ENCODE data around the gene BRI3.

Gene BRI3

DNA sequence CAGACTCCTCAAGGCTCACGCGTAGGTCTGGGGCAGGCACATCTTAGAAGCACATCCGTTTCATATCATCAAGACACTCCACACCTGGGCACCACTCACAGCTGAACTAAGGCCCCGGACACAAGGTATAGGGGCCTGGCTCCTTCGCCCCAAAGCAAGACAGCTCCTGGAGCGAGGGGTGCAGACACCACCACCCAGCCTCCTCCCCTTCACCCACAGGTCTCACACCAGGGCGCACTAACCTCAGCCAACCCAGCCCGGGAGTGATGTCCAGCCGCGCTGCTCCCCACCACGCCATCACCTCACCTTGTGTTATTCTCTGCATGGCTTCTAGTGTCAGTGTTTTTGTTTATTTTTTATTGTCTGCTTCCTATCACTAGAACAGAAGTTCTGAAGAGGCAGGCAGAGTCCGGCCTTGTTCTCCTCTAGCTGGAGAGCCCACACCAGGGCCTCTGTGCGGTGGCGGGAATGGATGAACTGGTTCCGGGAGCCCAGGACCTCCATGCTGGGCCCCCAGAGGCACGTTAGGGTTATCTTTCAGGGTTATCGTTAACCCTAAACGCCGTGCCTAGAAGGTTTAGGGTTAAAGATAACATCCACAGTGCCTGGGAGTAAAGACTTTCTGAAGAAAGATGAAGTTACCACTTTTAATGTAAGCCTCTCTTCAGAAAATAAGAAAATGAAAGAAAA, 21.8 kb downstream of the BRI3 start:
- Histone ChIP-seq H3K27ac (no peak overlapping the region), H3K4me1 (ENCODE audit: low read depth, poor library complexity, severe bottlenecking) (no peaks in the 10 kb centered on the region), H3K9ac (no peak overlapping the region), H3K36me3 (ENCODE audit: insufficient read depth) (no peaks in the 10 kb centered on the region), H3K79me2 (ENCODE audit: insufficient read depth, low read depth) (no peaks in the 10 kb centered on the region), H3K4me3 (IDR thresholded peaks at IDR 0.05; ENCODE audit: insufficient read depth, low read depth, low read length) (no peak overlapping the region), H2AFZ (ENCODE audit: low read depth) (no peak overlapping the region), H4K20me1 (ENCODE audit: insufficient read depth) (no peaks in the 10 kb centered on the region), H3K27me3 (ENCODE audit: insufficient read depth, low read depth) (no peaks in the 10 kb centered on the region), H3K4me2 (no peak overlapping the region)
- TF ChIP-seq, protein P1, sequence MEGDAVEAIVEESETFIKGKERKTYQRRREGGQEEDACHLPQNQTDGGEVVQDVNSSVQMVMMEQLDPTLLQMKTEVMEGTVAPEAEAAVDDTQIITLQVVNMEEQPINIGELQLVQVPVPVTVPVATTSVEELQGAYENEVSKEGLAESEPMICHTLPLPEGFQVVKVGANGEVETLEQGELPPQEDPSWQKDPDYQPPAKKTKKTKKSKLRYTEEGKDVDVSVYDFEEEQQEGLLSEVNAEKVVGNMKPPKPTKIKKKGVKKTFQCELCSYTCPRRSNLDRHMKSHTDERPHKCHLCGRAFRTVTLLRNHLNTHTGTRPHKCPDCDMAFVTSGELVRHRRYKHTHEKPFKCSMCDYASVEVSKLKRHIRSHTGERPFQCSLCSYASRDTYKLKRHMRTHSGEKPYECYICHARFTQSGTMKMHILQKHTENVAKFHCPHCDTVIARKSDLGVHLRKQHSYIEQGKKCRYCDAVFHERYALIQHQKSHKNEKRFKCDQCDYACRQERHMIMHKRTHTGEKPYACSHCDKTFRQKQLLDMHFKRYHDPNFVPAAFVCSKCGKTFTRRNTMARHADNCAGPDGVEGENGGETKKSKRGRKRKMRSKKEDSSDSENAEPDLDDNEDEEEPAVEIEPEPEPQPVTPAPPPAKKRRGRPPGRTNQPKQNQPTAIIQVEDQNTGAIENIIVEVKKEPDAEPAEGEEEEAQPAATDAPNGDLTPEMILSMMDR (conservative IDR thresholded peaks at IDR 0.05; ENCODE audit: low read depth, low read length): no peak

- Histone ChIP-seq H3K27me3 (ENCODE audit: insufficient read depth, low read depth) (no peaks in the 10 kb centered on the region), H3K4me1 (ENCODE audit: low read depth, poor library complexity, severe bottlenecking) (no peaks in the 10 kb centered on the region), H3K27ac (no peak overlapping the region), H4K20me1 (ENCODE audit: insufficient read depth) (no peaks in the 10 kb centered on the region), H3K9ac (no peak overlapping the region), H2AFZ (ENCODE audit: low read depth) (no peak overlapping the region), H3K4me3 (IDR thresholded peaks at IDR 0.05; ENCODE audit: insufficient read depth, low read depth, low read length) (no peak overlapping the region), H3K36me3 (ENCODE audit: insufficient read depth) (no peaks in the 10 kb centered on the region), H3K4me2 (no peak overlapping the region), H3K79me2 (ENCODE audit: insufficient read depth, low read depth) (no peaks in the 10 kb centered on the region)
- TF ChIP-seq, protein P1 (conservative IDR thresholded peaks at IDR 0.05; ENCODE audit: low read depth, low read length): no peak
Measured at GRCh38 chr7:98303906-98304305, 22.4 kb downstream of the BRI3 start.

DNA sequence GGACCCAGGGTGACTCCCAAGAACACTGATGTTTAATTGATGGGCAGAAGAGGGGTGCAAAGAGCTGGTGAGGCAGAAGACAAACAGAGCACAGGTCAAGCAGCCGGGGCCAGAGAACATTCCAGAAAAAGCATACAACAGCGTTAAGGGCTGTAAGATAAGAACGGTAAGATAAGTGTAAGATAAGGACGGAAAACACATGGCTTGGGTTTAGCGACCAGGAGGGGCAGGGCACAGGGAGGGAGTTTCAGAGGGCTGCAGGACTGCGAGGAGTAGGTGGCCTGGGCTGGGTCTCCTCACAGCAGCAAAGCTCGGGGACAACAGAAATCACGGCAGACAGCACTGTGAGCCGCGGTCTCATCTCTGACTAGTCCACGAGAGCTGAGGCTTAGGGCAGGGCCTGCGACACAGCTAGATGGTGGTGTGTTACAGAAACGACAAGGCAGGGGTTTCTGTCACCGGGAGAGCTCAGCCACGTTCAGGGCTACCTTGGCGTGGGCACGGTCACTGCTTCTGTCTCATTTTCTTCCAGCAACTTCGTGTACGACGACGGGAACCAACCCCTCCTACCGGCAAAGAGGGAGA, 24.6 kb downstream of the BRI3 start:
- H3K27me3 ChIP-seq (ENCODE audit: insufficient read depth, low read depth): no peaks in the 10 kb centered on the region

GRCh38 chr7:98307971-98308466, 26.5 kb downstream of the BRI3 start:
- Histone ChIP-seq H3K36me3 (ENCODE audit: insufficient read depth) (no peaks in the 10 kb centered on the region), H3K4me2 (no peak overlapping the region)

More for the DNA sequence above, 24.6 kb downstream of the BRI3 start:
- no peak overlapping the region for H3K9ac ChIP-seq
- no peaks in the 10 kb centered on the region for H4K20me1 ChIP-seq (ENCODE audit: insufficient read depth)
- H3K36me3 ChIP-seq (ENCODE audit: insufficient read depth): no peaks in the 10 kb centered on the region
- no peak overlapping the region for H2AFZ ChIP-seq (ENCODE audit: low read depth)
- no peaks in the 10 kb centered on the region for H3K79me2 ChIP-seq (ENCODE audit: insufficient read depth, low read depth)
- no peak overlapping the region for H3K4me3 ChIP-seq (IDR thresholded peaks at IDR 0.05; ENCODE audit: insufficient read depth, low read depth, low read length)
- no peak overlapping the region for H3K27ac ChIP-seq
- H3K4me2 ChIP-seq: no peak overlapping the region
- H3K4me1 ChIP-seq (ENCODE audit: low read depth, poor library complexity, severe bottlenecking): no peaks in the 10 kb centered on the region
- TF ChIP-seq, protein P1 (conservative IDR thresholded peaks at IDR 0.05; ENCODE audit: low read depth, low read length): no peak

More at GRCh38 chr7:98307971-98308466, 26.5 kb downstream of the BRI3 start:
- Histone ChIP-seq H3K27ac (no peak overlapping the region), H3K27me3 (ENCODE audit: insufficient read depth, low read depth) (no peaks in the 10 kb centered on the region), H3K9ac (no peak overlapping the region), H2AFZ (ENCODE audit: low read depth) (no peak overlapping the region), H4K20me1 (ENCODE audit: insufficient read depth) (no peaks in the 10 kb centered on the region), H3K4me1 (ENCODE audit: low read depth, poor library complexity, severe bottlenecking) (no peaks in the 10 kb centered on the region), H3K4me3 (IDR thresholded peaks at IDR 0.05; ENCODE audit: insufficient read depth, low read depth, low read length) (no peak overlapping the region), H3K79me2 (ENCODE audit: insufficient read depth, low read depth) (no peaks in the 10 kb centered on the region)
- TF ChIP-seq, protein P1 (conservative IDR thresholded peaks at IDR 0.05; ENCODE audit: low read depth, low read length): no peak

All from KMS-11 (cell line).